Right lung (tissue), 5 donors: Measurements from ENCODE around the gene PADI1. TPM values are rescaled to one million over a fixed set of nuclear protein-coding genes. Genes with fewer than 3 reads are reported as not detected.

Experiments
- DNase-seq, 2 donors: peaks; one replicate each; pipeline ENCODE4 v3.0.0-alpha.2; 2013
- polyA plus RNA-seq, 5 donors: library from polyadenylated mRNA; unstranded; fragments of 120-200 nt; gene quantifications; one replicate each; pipeline versions ENCODE4 v1.2.1 to v1.2.3, GENCODE V29; 2013; ENCODE audit warnings: inconsistent platforms in 1 of 5, low replicate concordance in 1 of 5; ENCODE audit not compliant: insufficient read length in 5 of 5, insufficient read depth in 1 of 5

PADI1 gene
- polyA plus RNA-seq, 5 donors, result 0.05 TPM; not detected in 4

GRCh38 chr1:17181781-17182464 is 23.0 kb upstream of the PADI1 start:
- DNase-seq, result no peak

GRCh38 chr1:17183388-17184160 is 21.4 kb upstream of the PADI1 start:
- DNase-seq, result no peak

- no peak for DNase-seq
Measured at GRCh38 chr1:17184161-17184665, 20.7 kb upstream of the PADI1 start.

GRCh38 chr1:17184822-17185484 is 20.0 kb upstream of the PADI1 start:
- no peak for DNase-seq

GRCh38 chr1:17185485-17185860 is 19.5 kb upstream of the PADI1 start:
- no peak for DNase-seq

GRCh38 chr1:17186216-17186909 is 18.6 kb upstream of the PADI1 start:
- DNase-seq, result no peak

GRCh38 chr1:17187051-17187450 is 17.9 kb upstream of the PADI1 start:
- DNase-seq, result no peak

GRCh38 chr1:17188217-17188616 is 16.7 kb upstream of the PADI1 start:
- no peak for DNase-seq

GRCh38 chr1:17188889-17189631 is 15.9 kb upstream of the PADI1 start:
- DNase-seq, result no peak

GRCh38 chr1:17189632-17189990 is 15.3 kb upstream of the PADI1 start:
- no peak for DNase-seq

- no peak for DNase-seq
Measured at GRCh38 chr1:17190010-17190995, 14.6 kb upstream of the PADI1 start.

- DNase-seq, result no peak
Measured at GRCh38 chr1:17191990-17192242, 13.0 kb upstream of the PADI1 start.

- no peak for DNase-seq
Measured at GRCh38 chr1:17192394-17193221, 12.3 kb upstream of the PADI1 start.

GRCh38 chr1:17193222-17194132 is 11.5 kb upstream of the PADI1 start:
- no peak for DNase-seq

- DNase-seq, result no peak
Measured at GRCh38 chr1:17194133-17194475, 10.8 kb upstream of the PADI1 start.

- DNase-seq, result no peak
Measured at GRCh38 chr1:17194615-17195528, 10.1 kb upstream of the PADI1 start.

GRCh38 chr1:17195731-17196130 is 9.2 kb upstream of the PADI1 start:
- no peak for DNase-seq
